Stimulated activated CD8-positive, alpha-beta memory T cell treated with anti-CD3 and anti-CD28 coated beads, Interleukin-4, amount 100 ng/mL, for 24 hours (primary cell): ENCODE data around the gene EEFSEC.

Source experiments
- DNase-seq: peaks from one replicate; pipeline ENCODE4 v3.0.0-alpha.2; 2020; ENCODE audit warnings: low read depth

Gene EEFSEC

GRCh38 chr3:128217702-128218547 lies 64.6 kb downstream of the EEFSEC start:
- no peak for DNase-seq

GRCh38 chr3:128218548-128219257 lies 65.4 kb downstream of the EEFSEC start:
- DNase-seq, result no peak

GRCh38 chr3:128221328-128221727 lies 68.0 kb downstream of the EEFSEC start:
- DNase-seq, result no peak

GRCh38 chr3:128222796-128223385 lies 69.6 kb downstream of the EEFSEC start:
- DNase-seq, result no peak

GRCh38 chr3:128226186-128226725 lies 73.0 kb downstream of the EEFSEC start:
- DNase-seq, result no peak

GRCh38 chr3:128226795-128227395 lies 73.6 kb downstream of the EEFSEC start:
- no peak for DNase-seq

- no peak for DNase-seq
Measured at GRCh38 chr3:128227507-128227906, 74.2 kb downstream of the EEFSEC start.

GRCh38 chr3:128228366-128228910 lies 75.2 kb downstream of the EEFSEC start:
- no peak for DNase-seq

- DNase-seq, result no peak
Measured at GRCh38 chr3:128229106-128229857, 76.0 kb downstream of the EEFSEC start.

DNA sequence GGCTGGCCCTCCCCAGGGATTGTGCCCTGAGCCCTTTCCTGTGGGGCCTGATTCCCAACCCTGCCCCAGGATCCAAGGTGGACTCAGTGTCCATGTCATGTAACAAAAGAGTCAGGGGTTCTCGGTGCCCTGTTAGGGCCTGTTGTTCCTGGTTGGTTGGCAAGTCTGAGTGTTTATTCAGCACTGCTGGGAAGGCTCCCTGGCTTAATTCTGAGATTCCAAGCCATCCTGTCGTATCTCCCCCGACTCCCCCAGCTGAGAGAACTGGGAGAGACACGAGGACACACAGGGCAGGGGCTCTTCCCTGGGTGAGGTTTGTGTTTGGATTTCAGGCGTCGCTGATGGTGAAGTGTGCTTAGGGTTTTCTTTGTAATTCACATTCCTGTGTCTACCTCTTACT lies 78.3 kb downstream of the EEFSEC start:
- no peak for DNase-seq

DNA sequence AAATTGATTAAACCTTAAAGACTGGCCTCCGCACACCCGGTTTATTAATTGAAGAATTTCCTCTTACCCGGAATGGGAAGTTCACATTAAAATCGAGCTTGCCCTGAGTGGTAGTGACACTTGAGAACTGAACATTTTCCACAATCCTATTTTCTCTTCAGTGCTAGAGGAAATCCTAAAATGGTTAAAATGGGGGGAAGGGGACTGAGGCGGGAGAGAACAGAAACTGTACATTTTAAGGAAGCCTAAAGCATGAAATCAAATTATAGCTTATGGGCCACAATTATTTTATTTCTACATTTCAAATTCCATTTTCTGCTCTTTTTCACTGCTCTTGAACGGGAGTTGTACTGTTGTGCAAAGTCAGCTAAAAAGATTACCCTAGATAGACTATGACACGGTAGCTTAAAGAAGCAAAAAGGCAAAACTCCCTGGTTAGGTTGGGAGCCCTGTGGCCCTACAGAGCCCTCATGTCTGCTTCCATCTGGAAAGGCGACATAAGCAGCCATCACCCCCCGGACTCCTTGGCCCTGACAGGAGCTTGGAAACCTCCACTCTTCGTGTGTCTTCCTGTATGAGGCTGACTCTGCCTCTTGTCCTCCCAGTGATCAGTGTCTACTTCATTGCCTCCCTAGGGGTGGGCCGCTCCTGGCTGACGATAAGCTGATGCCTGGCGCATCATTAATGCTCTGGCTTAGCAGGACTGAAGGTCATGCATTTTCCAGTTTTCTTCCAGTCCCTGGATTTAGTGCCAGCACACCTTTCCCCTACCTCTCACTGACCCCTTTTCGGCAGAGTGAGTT lies 79.3 kb downstream of the EEFSEC start:
- DNase-seq, result no peak

DNA sequence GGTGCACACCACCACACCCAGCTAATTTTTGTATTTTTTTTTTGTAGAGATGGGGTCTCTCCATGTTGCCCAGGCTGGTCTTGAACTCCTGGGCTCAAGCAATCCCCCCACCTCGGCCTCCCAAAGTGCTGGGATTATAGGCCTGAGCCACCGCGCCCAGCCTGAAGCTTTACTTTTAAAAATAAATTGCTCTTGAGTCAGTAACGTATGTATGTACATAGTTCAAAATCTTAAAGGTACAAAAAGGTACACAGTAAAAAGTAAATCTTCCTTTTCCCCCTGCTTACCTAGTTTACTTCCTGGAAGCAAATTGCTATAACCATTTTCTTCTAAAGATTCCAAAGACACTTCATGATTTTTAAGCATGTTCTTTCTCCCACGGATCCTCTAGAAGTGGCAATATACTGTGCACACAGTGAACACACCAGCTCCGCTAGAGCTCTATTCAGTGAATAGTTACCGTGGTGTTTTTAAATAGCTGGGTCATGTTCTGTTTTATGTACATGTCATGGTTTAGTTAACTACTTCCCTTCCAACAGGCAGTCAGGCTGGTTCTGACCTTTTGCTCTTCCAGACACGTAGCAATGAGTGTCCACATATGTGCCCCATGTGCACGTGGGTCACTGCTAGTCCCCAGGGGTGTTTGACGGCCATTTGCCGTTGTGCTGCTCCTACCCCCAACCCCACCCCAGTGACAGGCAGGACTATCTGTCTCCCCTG lies 82.1 kb downstream of the EEFSEC start:
- DNase-seq, result no peak

DNA sequence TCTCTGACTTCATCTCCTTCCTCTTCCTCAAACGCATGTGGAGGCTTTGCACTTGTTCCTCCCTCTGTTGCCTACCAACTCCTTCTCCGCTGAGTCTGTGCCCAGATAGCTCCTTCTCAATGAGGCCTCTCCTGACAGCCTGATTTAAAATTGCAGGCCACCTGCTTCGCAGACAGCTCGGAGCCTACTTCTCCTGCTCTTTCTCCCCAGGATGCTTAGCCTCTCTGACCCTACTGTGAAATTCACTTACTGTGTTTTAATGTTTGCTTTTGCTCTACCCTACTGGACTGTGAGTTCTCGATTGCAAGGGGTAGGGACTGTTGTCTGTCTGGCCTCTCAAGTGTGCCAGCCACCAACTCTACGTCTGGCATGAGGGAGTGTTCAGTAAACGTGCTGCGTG lies 83.4 kb downstream of the EEFSEC start:
- DNase-seq, result no peak

- DNase-seq, result no peak
Measured at GRCh38 chr3:128237348-128238183, 84.3 kb downstream of the EEFSEC start.

DNA sequence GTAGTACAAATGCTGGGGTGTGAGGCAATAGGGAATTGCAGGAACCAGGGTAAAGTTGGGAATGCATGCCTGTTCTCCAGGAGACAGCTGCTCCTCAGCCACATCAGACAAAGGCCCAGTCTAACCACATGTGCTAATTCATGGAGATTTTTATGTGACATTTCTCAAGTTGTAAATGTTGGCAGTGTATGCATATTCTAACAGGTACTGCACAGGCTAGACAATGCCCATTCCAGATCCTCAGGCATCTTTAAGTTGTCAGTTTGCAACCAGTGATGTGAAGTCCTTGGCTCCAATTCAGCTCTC lies 84.9 kb downstream of the EEFSEC start:
- DNase-seq, result no peak

DNA sequence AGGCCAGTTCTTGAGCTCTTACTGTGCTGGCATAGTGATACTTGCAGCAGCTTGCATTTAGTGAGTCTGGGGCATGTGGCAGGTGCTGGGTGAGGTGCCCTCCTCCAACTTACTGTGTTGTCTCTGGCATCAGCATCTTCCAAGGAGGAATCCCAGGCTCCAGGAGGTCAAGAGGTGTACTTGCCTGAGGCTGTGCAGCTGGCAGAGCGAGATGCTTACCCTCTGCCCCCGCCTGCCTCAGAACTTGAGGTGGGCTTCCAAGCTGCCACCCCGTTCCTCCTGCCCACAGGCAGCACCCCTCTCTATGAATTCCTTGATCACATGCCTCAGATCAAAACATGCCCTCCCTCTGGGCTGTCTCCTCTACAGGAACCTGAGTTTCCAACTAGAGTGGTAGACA lies 86.0 kb downstream of the EEFSEC start:
- no peak for DNase-seq

- no peak for DNase-seq
Measured at GRCh38 chr3:128240232-128240631, 87.0 kb downstream of the EEFSEC start.

DNA sequence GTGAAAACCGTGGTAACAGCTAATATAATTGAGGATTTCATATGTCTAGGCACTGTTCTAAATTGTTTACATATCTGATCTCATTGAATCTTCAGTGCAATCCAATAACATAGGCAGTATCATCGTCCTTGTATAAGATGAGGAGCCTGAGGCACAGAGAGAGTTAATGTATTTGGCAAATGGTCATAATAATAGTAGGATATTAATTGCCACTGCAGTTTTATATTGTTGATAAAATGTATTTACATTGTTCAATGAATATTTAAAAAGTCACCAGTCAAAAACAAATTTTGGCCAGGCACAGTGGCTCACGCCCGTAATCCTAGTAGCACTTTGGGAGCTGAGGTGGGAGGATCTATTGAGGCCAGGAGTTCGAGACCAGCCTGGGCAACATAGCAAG lies 88.5 kb downstream of the EEFSEC start:
- DNase-seq, result no peak
